Myometrial cell (primary cell): Measurements from ENCODE around the gene ITK. TPM values are rescaled to one million over a fixed set of nuclear protein-coding genes. Genes with fewer than 3 reads are reported as not detected.

ENCODE experiments used
- total RNA-seq: library from RNA; depleted of rRNA; stranded (reverse); fragments of >200 nt; gene quantifications from 2 replicates; pipeline ENCODE4 v1.2.3, GENCODE V29; 2015

The ITK gene
- total RNA-seq = not detected in 2 replicates

DNA sequence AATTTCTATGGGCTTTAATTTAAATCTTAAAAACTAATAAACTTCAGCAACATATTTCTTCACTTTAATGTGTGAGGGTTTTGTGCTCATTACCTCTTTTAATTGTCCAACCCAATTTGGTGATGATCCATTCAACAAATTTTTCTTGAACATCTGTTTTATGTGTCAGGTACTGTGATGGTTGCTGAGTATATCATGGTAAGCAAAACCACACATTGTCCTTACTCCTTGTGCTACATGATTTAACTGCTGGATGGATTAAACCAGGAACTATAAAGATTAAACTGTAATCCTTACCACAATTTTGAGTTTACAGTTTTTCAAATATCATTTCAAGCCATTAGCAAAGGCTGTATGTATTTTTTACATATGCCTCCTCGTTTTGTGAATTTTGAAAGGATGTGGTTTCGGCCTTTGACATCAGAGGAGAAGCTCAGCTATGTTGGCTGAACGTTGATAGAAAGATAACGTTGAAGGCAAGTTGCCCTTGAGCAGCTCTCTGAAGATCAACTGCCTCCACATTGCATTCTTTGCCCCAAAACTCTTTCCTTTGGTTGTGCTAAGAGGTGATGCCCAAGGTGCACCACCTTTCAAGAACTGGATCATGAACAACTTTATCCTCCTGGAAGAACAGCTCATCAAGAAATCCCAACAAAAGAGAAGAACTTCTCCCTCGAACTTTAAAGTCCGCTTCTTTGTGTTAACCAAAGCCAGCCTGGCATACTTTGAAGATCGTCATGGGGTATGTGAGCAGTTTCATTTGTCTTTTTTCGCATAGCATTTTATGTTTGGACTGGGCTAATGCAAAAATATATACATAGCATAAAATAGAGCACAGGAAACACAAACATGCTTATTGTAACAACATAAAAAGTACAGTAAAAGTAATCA is at the start of gene ITK:
Gene ITK, plus strand, starts transcription at position 467 of the 891 bp plus-strand sequence. Its CDS starts 138 bp downstream, at position 605.

DNA sequence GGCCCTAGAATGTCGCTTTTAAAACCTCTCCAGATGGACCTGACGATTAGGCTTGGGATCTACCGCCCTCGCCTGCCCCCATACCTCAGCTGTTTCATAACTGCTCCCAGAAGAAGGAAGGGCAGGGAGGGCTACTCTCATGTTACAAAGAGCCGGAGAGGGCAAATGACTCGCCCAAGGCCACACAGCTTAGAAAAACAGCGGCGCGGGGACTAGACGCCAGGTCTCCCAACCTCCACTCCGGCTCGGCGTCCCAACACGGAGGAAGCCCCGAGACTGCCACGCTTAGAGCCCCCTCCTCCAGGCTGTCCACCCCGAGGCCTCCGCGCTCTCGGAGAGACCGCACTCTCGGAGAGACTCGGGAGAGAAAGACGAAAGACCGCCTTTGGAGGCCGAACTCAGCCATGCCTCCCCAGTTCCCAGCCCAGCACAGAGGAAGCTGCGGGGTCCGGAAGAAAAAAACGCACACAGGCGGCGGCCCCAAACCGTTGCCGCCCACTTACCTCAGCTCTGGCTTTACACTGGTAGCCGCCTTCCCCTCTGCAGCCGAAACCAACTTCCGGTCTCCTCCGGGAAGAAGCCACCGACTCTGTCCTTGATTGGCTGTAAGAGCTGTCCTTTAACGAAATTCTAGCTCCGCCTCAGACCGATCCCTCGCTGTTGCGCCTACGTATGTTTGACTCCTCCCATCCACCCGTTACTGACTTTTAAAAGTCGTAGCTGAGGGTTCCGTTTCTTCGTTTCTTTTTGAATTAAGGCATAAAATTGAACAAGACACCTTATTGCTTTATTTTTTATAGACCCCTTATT is 38.1 kb upstream of the ITK start, which contains the start of gene MED7:
Gene MED7, minus strand, starts transcription at position 549 of the 810 bp plus-strand sequence. CDS start 3,434 bp downstream, outside the sequence.

DNA sequence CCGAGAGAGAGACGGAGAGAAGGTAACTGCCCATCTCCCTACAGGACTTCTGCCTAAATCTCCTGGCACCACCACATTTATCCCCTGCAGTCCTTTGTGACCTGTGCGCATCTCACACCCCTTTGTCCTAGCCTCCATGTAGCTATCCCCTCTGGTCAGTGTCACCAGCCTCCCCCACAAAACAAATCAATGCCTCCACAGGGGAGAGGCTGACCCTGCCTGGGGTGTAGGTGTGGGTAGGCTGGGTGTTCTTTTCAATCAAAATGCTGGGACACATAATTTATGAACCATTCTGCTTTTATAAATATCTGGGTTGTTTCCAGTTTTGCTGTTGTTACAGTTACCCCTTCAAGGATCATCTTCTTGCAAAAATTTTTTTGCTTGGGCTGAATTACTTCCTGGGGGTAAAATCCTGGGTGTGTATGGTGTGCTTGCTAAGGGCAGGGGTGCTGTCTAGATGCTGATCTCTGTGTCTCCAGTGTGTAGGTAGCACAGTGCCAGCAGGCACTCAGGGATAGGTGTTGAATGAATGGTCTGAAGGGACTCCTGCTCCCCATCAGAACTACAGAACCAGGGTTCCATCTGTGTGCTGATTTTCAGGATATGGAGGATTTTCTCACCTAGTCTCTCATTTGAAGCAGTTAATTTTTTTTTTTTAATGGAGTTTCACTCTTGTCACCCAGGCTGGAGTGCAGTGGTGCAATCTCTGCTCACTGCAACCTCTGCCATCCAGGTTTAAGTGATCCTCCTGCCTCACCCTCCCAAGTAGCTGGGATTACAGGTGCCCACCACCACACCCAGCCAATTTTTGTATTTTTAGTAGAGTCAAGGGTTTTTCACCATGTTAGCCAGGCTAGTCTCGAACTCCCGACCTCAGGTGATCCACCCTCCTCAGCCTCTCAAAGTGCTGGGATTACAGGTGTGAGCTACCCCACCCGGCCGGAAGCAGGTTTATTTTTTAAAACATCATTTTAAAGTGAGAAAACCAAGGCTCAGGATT is 14.1 kb upstream of the ITK start, which contains the start of gene GARIN3:
Gene GARIN3, minus strand, starts transcription at position 51 of the 1,000 bp plus-strand sequence. CDS start 96 bp downstream, outside the sequence.

DNA sequence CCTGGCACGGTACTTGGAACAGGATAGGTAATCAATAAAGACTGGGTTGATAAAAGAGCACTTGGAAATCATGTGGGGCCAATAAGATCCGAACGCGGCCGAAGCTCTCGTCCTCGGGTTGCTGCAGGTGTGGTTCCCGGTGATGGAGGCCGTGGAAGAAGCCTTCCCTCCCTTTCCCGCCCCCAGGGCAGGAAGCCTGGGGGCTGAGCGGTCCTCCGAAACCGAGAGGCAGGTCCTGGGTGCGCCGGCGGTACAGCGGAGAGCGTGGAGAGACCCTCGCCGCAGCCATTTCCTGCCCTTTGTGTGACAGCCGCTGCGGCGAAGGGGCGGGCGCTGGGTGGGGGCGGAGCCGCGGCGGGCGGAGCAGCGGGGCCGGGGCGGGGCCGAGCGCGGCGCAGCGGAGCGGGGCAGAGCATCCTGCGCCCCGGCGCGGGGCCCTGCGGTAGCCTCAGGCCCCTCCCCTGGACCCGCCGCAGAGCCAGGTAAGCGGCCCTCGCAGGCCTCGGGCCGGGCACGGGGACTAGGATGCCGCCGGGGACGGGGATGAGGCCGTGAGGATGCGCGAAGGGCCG is 85.2 kb downstream of the ITK start, which contains the start of gene CYFIP2:
Gene CYFIP2, plus strand, starts transcription at position 410 of the 572 bp plus-strand sequence. CDS start 19,239 bp downstream, outside the sequence.

Other genes with a start within 250 kb of the ITK start
- gene TIMD4, start 217.6 kb upstream of the ITK start, total RNA-seq = not detected in 2 replicates
- not detected in 2 replicates for gene HAVCR1, start 121.7 kb upstream of the ITK start, total RNA-seq
- gene HAVCR2, start 71.8 kb upstream of the ITK start, total RNA-seq = not detected in 2 replicates
- 12.4 and 18.2 TPM in 2 replicates for gene MED7, start 38.0 kb upstream of the ITK start, total RNA-seq
- not detected in 2 replicates for gene GARIN3, start 14.6 kb upstream of the ITK start, total RNA-seq
- 1.1 and 1.4 TPM in 2 replicates for gene CYFIP2, start 85.3 kb downstream of the ITK start, total RNA-seq